ENCODE data around the gene CNN1. TPM values are rescaled to one million over a fixed set of nuclear protein-coding genes. Genes with fewer than 3 reads are reported as not detected.

The CNN1 gene
- 15.7 and 17.9 TPM in 2 replicates for total RNA-seq (2021)
- long read RNA-seq, transcript CNN1-201 (7 exons, 1,633 nt) = major isoform, 62 of 81 reads
- long read RNA-seq, partial matches to known transcripts = 1 of 81 reads
- long read RNA-seq, other reads (novel, unspliced or antisense) = 18 of 81 reads

DNA sequence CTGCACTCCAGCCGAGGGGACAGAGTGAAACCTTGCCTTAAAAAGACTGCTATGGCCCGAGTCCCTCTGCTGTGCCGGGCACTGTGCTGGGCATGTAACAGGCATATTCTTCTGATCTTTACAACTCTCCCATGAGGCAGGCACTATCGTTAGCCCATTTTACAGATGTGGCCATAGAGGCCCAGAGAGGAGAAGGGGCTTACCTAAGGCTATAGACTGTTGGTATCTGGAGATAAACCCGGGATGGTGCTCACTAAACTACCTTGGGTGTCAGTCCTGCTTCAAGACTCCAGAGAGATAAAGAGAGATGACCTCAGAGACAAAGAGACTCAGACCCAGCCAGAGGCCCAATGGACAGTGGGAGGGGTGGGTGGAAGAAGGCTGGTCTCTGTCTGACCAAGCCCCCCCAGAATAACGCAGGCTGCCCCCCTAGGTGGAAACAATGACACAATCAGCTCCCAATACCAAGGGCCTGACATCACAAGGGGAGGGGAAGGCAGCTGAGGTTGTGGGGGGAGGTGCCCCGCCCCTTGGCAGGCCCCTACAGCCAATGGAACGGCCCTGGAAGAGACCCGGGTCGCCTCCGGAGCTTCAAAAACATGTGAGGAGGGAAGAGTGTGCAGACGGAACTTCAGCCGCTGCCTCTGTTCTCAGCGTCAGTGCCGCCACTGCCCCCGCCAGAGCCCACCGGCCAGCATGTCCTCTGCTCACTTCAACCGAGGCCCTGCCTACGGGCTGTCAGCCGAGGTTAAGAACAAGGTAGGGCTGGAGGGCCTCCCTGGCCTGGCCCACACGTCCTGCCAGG, at the start of gene CNN1:
TSS of gene CNN1 (plus strand) at position 620 of the 805 bp plus-strand sequence. CDS start at position 697, 77 bp downstream.
- H3K4me3 Mint-ChIP-seq = peak within 1 kb of the TSS; percentile 50 to 71
- Histone ChIP-seq H3K4me1 (ENCODE audit: insufficient read depth, low read length) (peaks cover 4% of the 10 kb centered on the region; the same call in 1 of the 2 replicates), H3K79me1 (ENCODE audit: insufficient read depth, low read depth, low read length, poor library complexity, severe bottlenecking) (no peaks in the 10 kb centered on the region), H3K9me3 (ENCODE audit: control insufficient read depth, low read depth, low read length) (no peaks in the 10 kb centered on the region), H2BK20ac (ENCODE audit: low read depth, low read length, poor library complexity, severe bottlenecking) (no peak within 1 kb of the TSS), H3K4ac (ENCODE audit: low read depth, low read length) (no peak within 1 kb of the TSS), H3K23ac (ENCODE audit: insufficient read length, low read depth, low read length) (no peak within 1 kb of the TSS), H3T11ph (ENCODE audit: low read length) (no peak within 1 kb of the TSS), H3K23me2 (ENCODE audit: insufficient read length, low read depth, low read length, poor library complexity, severe bottlenecking) (peaks cover 9% of the 10 kb centered on the region), H2AK5ac (ENCODE audit: insufficient read length, low read length) (no peak within 1 kb of the TSS), H3K56ac (ENCODE audit: insufficient read length, low read depth, low read length) (no peak within 1 kb of the TSS), H4K5ac (ENCODE audit: insufficient read length, low read depth, low read length) (no peak within 1 kb of the TSS), H2BK5ac (ENCODE audit: insufficient read length, low read length) (no peak within 1 kb of the TSS), H4K8ac (replicated peaks; ENCODE audit: insufficient read length, low read depth, low read length) (no peak within 1 kb of the TSS), H2BK120ac (ENCODE audit: low read depth, low read length, poor library complexity, severe bottlenecking) (no peak within 1 kb of the TSS), H3K27me3 (ENCODE audit: insufficient read depth, low read length) (no peaks in the 10 kb centered on the region), H2AFZ (ENCODE audit: low read length) (no peak within 1 kb of the TSS), H3K18ac (ENCODE audit: insufficient read length, low read depth, low read length) (peak within 1 kb of the TSS; percentile 5), H2BK12ac (ENCODE audit: insufficient read length, low read depth, low read length) (no peak within 1 kb of the TSS), H2BK15ac (ENCODE audit: low read depth, low read length) (no peak within 1 kb of the TSS), H4K91ac (ENCODE audit: insufficient read length, low read depth, low read length) (no peak within 1 kb of the TSS), H3K79me2 (ENCODE audit: insufficient read depth, low read length) (no peaks in the 10 kb centered on the region), H3K9ac (ENCODE audit: extremely low read depth, insufficient read length, low read length) (no peak within 1 kb of the TSS), H3K27ac (ENCODE audit: insufficient read length, low read depth, low read length) (no peak within 1 kb of the TSS), H3K4me2 (ENCODE audit: insufficient read depth, insufficient read length, low read length) (peak within 1 kb of the TSS; percentile 44), H4K20me1 (ENCODE audit: control insufficient read depth, insufficient read depth, insufficient read length) (no peaks in the 10 kb centered on the region), H3K14ac (ENCODE audit: insufficient read depth, low read length) (peak within 1 kb of the TSS; percentile 66; the same call in 1 of the 2 replicates)
- H3K27me3 Mint-ChIP-seq (ENCODE audit: low read depth) = peaks cover 14% of the 10 kb centered on the region
- H3K36me3 Mint-ChIP-seq (ENCODE audit: insufficient read depth in 1 of 3, low read depth in 3 of 3) = no peaks in the 10 kb centered on the region
- peak within 1 kb of the TSS; percentile 1 to 89 (median 48); a peak in 3 of 7 replicates for H3K27ac Mint-ChIP-seq
- peaks cover 14 to 24% of the 10 kb centered on the region in 2 experiments for H3K4me1 Mint-ChIP-seq
- DNase-seq = peak; percentile 88
- no peaks in the 10 kb centered on the region; a peak in 1 of 5 replicates for H3K9me3 Mint-ChIP-seq
- no peak for TF ChIP-seq CTCF (conservative IDR thresholded peaks at IDR 0.05)
- no CpG with 5 or more reads among the region's 21 CpGs for WGBS (ENCODE audit: extremely low coverage, insufficient read length, low lambda C conversion rate)
